K562 (cell line): Measurements from ENCODE around the gene SPINT2. TPM values are rescaled to one million over a fixed set of nuclear protein-coding genes. Genes with fewer than 3 reads are reported as not detected.

ENCODE experiments used
- ATAC-seq: fragments of 200-7000 bp; cut with Tn5 transposase; 3 replicates; pipeline ENCODE4 v1.9.1; 2020; ENCODE audit warnings: moderate library complexity
- BruUV-seq: library from RNA; stranded (reverse); fragments of 400-500 nt; replicated peaks from 2 replicates; lab custom pipeline; 2021; lab: Mats Ljungman, UMichigan
- CTCF ChIA-PET: fragments of 300-600 bp; formaldehyde crosslinking; extraction: SDS; loops from one replicate; lab custom pipeline; 2021; ENCODE audit warnings: low intra/inter-chr PET ratio; lab: Yijun Ruan, JAX
- POLR2A ChIA-PET: fragments of 300-600, 350-650 bp; sonication (Branson Sonifier 250); formaldehyde crosslinking; extraction: SDS; loops from one replicate; lab custom pipeline; 2021; ENCODE audit warnings: antibody characterized with exemption, inconsistent platforms; lab: Yijun Ruan, JAX
- DNase-seq, 4 experiments: peaks; one replicate each; pipeline versions ENCODE4 v3.0.0 to v3.0.0-alpha.2; 2011 to 2018; ENCODE audit warnings: low spot score in 3 of 4, mixed read lengths in 3 of 4; ENCODE audit errors: extremely low read depth in 1 of 4
- FAIRE-seq: peaks from 2 replicates; lab custom pipeline; 2011; peaks lifted over from hg19 to GRCh38; lab: Jason Lieb, UNC
- H2AFZ ChIP-seq: 2 replicates; pipeline ENCODE4 v1.6.0; 2011; ENCODE audit warnings: low read depth, low read length, control low read depth, inconsistent platforms
- H3K27ac ChIP-seq: fragments of 200-600 bp; 3 replicates; pipeline ENCODE4 v1.8.0; 2011; ENCODE audit warnings: low read depth, mild to moderate bottlenecking, control low read depth, inconsistent platforms, low read length, moderate library complexity, mixed read lengths; ENCODE audit errors: extremely low read depth
- H3K27me3 ChIP-seq, 2 experiments: fragments of 300-600 bp in 1 of 2; 2 replicates in 1 of 2; 3 replicates in 1 of 2; pipeline versions ENCODE4 v1.6.0 to v1.8.0; 2011; ENCODE audit warnings: inconsistent platforms in 2 of 2, low read length in 2 of 2, mild to moderate bottlenecking in 1 of 2, mixed read lengths in 1 of 2, moderate library complexity in 1 of 2; ENCODE audit not compliant: control insufficient read depth in 2 of 2, insufficient read depth in 2 of 2
- H3K36me3 ChIP-seq: fragments of 300-600 bp; 3 replicates; pipeline ENCODE4 v1.8.0; 2011; ENCODE audit warnings: mild to moderate bottlenecking, low read length, inconsistent platforms; ENCODE audit not compliant: control insufficient read depth, insufficient read depth
- H3K4me1 ChIP-seq, 2 experiments: fragments of 200-600 bp in 1 of 2; replicated peaks in 1 of 2; 2 replicates in 1 of 2; 3 replicates in 1 of 2; pipeline versions ENCODE4 v1.5.1 to v1.8.0; 2011; ENCODE audit warnings: inconsistent platforms in 2 of 2, low read length in 2 of 2, mild to moderate bottlenecking in 1 of 2, mixed read lengths in 1 of 2, moderate library complexity in 1 of 2; ENCODE audit not compliant: control insufficient read depth in 2 of 2, insufficient read depth in 2 of 2
- H3K4me2 ChIP-seq: 2 replicates; pipeline ENCODE4 v1.6.1; 2011; ENCODE audit warnings: low read length, control low read depth, inconsistent platforms, mixed read lengths; ENCODE audit not compliant: insufficient read depth
- H3K4me3 ChIP-seq: fragments of 200-600 bp; sonication (generic), shearing (Covaris generic); 2 replicates; pipeline ENCODE4 v1.5.1; 2016; ENCODE audit warnings: control low read depth, inconsistent platforms
- H3K79me2 ChIP-seq: fragments of 200-600 bp; 3 replicates; pipeline ENCODE4 v1.8.0; 2011; ENCODE audit warnings: low read length, inconsistent platforms; ENCODE audit not compliant: control insufficient read depth, insufficient read depth
- H3K9ac ChIP-seq, 2 experiments: 2 replicates each; pipeline versions ENCODE4 v1.6.0 to v1.6.1; 2011; ENCODE audit warnings: low read depth in 2 of 2, low read length in 2 of 2, control low read depth in 1 of 2, inconsistent platforms in 1 of 2, mild to moderate bottlenecking in 1 of 2, mixed read lengths in 1 of 2; ENCODE audit not compliant: insufficient read depth in 1 of 2
- H3K9me1 ChIP-seq: one replicate; pipeline ENCODE4 v1.6.0; 2011; ENCODE audit warnings: inconsistent platforms, mild to moderate bottlenecking, low read length, moderate library complexity; ENCODE audit not compliant: control insufficient read depth, insufficient read depth
- H3K9me3 ChIP-seq: replicated peaks from 2 replicates; pipeline ENCODE4 v1.5.1; 2011; ENCODE audit warnings: low read depth, low read length, inconsistent platforms; ENCODE audit not compliant: control insufficient read depth, insufficient read depth
- H4K20me1 ChIP-seq: replicated peaks from 2 replicates; pipeline ENCODE4 v1.6.1; 2011; ENCODE audit warnings: low read length, inconsistent platforms, mixed read lengths; ENCODE audit not compliant: control insufficient read depth, insufficient read depth
- ARNT ChIP-seq, 2 experiments: fragments of 450-650 bp; IDR thresholded peaks; 2 replicates each; pipeline ENCODE4 v1.6.1; 2016; ENCODE audit warnings: mild to moderate bottlenecking in 1 of 2
- ESRRA ChIP-seq: fragments of 450-650 bp; IDR thresholded peaks from 2 replicates; pipeline ENCODE4 v1.6.1; 2014; ENCODE audit warnings: low read depth, mild to moderate bottlenecking, moderate library complexity, borderline replicate concordance
- LEF1 ChIP-seq: fragments of 450-650 bp; IDR thresholded peaks from 2 replicates; pipeline ENCODE4 v1.6.1; 2016; ENCODE audit warnings: mild to moderate bottlenecking
- PTBP1 ChIP-seq: fragments of 200-400 bp; formaldehyde crosslinking; IDR thresholded peaks from 2 replicates; pipeline ENCODE4 v1.6.1; 2017; ENCODE audit warnings: low read depth, low read length
- RBFOX2 ChIP-seq: fragments of 200-400 bp; formaldehyde crosslinking; IDR thresholded peaks from 2 replicates; pipeline ENCODE4 v1.6.1; 2017; ENCODE audit warnings: low read depth, mild to moderate bottlenecking, low read length, moderate library complexity
- SAFB2 ChIP-seq: fragments of 200-400 bp; formaldehyde crosslinking; IDR thresholded peaks from 2 replicates; pipeline ENCODE4 v1.6.1; 2018; ENCODE audit warnings: borderline replicate concordance, low read length, low read depth, moderate library complexity; ENCODE audit not compliant: severe bottlenecking
- USF1 ChIP-seq: sonication (generic); formaldehyde crosslinking; IDR thresholded peaks from 2 replicates; pipeline ENCODE4 v1.9.0; 2022; ENCODE audit warnings: mild to moderate bottlenecking, missing genetic modification reagents
- ZBTB33 ChIP-seq: sonication (generic); formaldehyde crosslinking; IDR thresholded peaks from 2 replicates; pipeline ENCODE4 v1.8.1; 2023; ENCODE audit warnings: mild to moderate bottlenecking, missing genetic modification reagents
- ZNF121 ChIP-seq: sonication (generic); formaldehyde crosslinking; conservative IDR thresholded peaks from 2 replicates; pipeline ENCODE4 v1.8.0; 2022; ENCODE audit warnings: missing genetic modification reagents
- ZNF77 ChIP-seq: fragments of 250-450 bp; sonication (Bioruptor Pico); IDR thresholded peaks from 2 replicates; pipeline ENCODE4 v1.5.0; 2020
- WGBS: fragments of 100-300 bp; shearing (Covaris generic); methylation state at CpG from one replicate; pipeline ENCODE4 v1.1.6; 2016; ENCODE audit warnings: low coverage, mixed read lengths; ENCODE audit not compliant: insufficient coverage; ENCODE audit errors: missing lambda C conversion rate; 5-methylcytosine and 5-hydroxymethylcytosine counted together
- in situ Hi-C: fragments of 300-500 bp; cut with MboI; formaldehyde crosslinking; loops from 4 replicates; pipeline ENCODE4 v1.15.0; 2018; ENCODE audit warnings: inconsistent platforms, mixed read lengths
- intact Hi-C: fragments of 100-400 bp; cut with micrococcal nuclease; formaldehyde crosslinking; loops from 2 replicates; pipeline ENCODE4 v1.14.2; 2022
- polyA plus RNA-seq, 8 experiments: library from polyadenylated mRNA; depleted of rRNA in 4 of 8; stranded (reverse) in 5 of 8; unstranded in 3 of 8; fragments of >200 nt; fragmentation: Nextera tagmentation in 2 of 8; fragmentation: Illumina TruSeq in 1 of 8; extraction: Ambion mirVana in 2 of 8; extraction: Trizol in 1 of 8; gene quantifications; 2 replicates each; pipeline versions ENCODE4 v1.2.1 to v1.2.3, GENCODE V29; 2011 to 2014; ENCODE audit warnings: inconsistent platforms in 1 of 8, missing spikeins in 1 of 8
- total RNA-seq, 7 experiments: library from RNA; depleted of rRNA in 6 of 7; stranded (reverse); fragments of >200 nt in 6 of 7; fragmentation: Illumina TruSeq in 2 of 7; extraction: Trizol in 2 of 7; gene quantifications; 2 replicates each; pipeline versions ENCODE4 v1.2.1 to v1.2.3, GENCODE V29; 2011 to 2021; ENCODE audit warnings: low replicate concordance in 1 of 7

Gene SPINT2
- total and polyA plus RNA-seq, 9 of the 15 experiments (the other 6 are each of a cell fraction or from before 2014, with no cell fraction given), result 0.65 to 4.5 (median 3.4) TPM

GRCh38 chr19:38306236-38306635, 41.9 kb downstream of the SPINT2 start:
- H3K4me1 ChIP-seq, result peaks cover 22 to 66% of the 10 kb centered on the region in 2 experiments
- no peaks in the 10 kb centered on the region for H3K27me3 ChIP-seq
- intact Hi-C loops (no loop called here), in situ Hi-C loops (no loop called here)
- DNase-seq (no peak), ATAC-seq (no peak), FAIRE-seq (peak; percentile 6)
- TF ChIP-seq RBFOX2 (no peak), USF1 (CRISPR knock-in tag) (0 out of 2 replicates have a peak, but pooled peaks have one; percentile 8), ZNF121 (peak; percentile 84), PTBP1 (no peak), ESRRA (no peak), SAFB2 (no peak), LEF1 (no peak), ZBTB33 (CRISPR knock-in tag) (peak; percentile 82), ZNF77 (no peak), ARNT (IDR thresholded peaks at IDR 0.05) (no peak)
- no TSS peak for BruUV-seq
- H2AFZ ChIP-seq, result no peak overlapping the region
- 75% methylated on average over 1 of the region's 3 CpGs for WGBS
- H3K9me1 ChIP-seq, result peaks cover 5% of the 10 kb centered on the region
- H3K4me2 ChIP-seq, result no peak overlapping the region
- no peaks in the 10 kb centered on the region for H3K9me3 ChIP-seq
- H3K27ac ChIP-seq, result no peak overlapping the region
- no peak overlapping the region for H3K9ac ChIP-seq
- H4K20me1 ChIP-seq, result peaks cover 5% of the 10 kb centered on the region; the same call in 1 of the 2 replicates
- CTCF ChIA-PET, result no interaction called here
- no peak overlapping the region for H3K4me3 ChIP-seq
- peaks cover 73% of the 10 kb centered on the region; the same call in 2 of the 3 replicates for H3K36me3 ChIP-seq
- peaks cover 26% of the 10 kb centered on the region for H3K79me2 ChIP-seq
- POLR2A ChIA-PET, result interaction anchor here (1.0 kb wide), 1 partner anchor 25 kb away, joined by 3 read pairs; no protein-coding TSS in a partner anchor
